Brain microvascular endothelial cell (primary cell): ENCODE measurements around the gene TMEM185B.

Experiments used
- DNase-seq: peaks from one replicate; pipeline ENCODE4 v3.0.0-alpha.2; 2020
- H3K27ac ChIP-seq: fragments of 250-450 bp; sonication (Bioruptor Pico); 2 replicates; pipeline ENCODE4 v1.5.1; 2020; ENCODE audit warnings: mild to moderate bottlenecking, moderate library complexity
- H3K27me3 ChIP-seq: fragments of 250-450 bp; sonication (Bioruptor Pico); replicated peaks from 2 replicates; pipeline ENCODE4 v1.5.1; 2020; ENCODE audit warnings: mild to moderate bottlenecking
- H3K36me3 ChIP-seq: fragments of 250-450 bp; sonication (Bioruptor Pico); replicated peaks from 2 replicates; pipeline ENCODE4 v1.5.1; 2020; ENCODE audit warnings: mild to moderate bottlenecking
- H3K4me3 ChIP-seq: 2 replicates; pipeline ENCODE4 v1.5.1; 2011; ENCODE audit warnings: low read depth, mild to moderate bottlenecking, control low read depth, low read length, moderate library complexity
- CTCF ChIP-seq: IDR thresholded peaks from 2 replicates; pipeline ENCODE4 v1.5.1; 2011; ENCODE audit warnings: low read depth, mild to moderate bottlenecking, moderate library complexity, low read length, control low read depth, inconsistent platforms; ENCODE audit errors: missing control alignments
- in situ Hi-C: cut with HindIII; loops from 2 replicates; pipeline ENCODE4 v1.10.0; 2017; ENCODE audit warnings: low sequenced_read_pairs, low pct_ligation_motif_present

Gene TMEM185B

DNA sequence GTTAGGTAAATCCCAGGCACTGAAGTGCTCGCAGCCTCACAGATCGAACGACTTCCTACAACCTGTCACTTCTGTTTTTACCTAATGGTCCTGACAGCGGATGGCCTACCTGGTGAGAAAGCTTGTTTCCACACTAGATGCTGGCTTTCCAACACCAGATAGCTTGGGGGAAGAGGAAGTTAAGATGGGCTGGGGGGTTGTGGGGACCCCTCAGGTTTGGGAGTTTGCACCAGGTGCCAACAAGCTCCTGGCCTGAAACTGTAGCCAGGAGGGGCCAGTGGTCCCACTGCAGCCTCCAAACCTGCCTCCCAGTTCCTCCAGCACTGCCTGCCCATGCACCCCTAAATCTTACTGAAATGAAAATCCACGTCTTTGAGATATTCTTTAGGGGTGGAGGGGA is 3.9 kb downstream of the TMEM185B start:
- Histone ChIP-seq H3K36me3 (peaks cover 3% of the 10 kb centered on the region), H3K27me3 (no peaks in the 10 kb centered on the region), H3K27ac (no peak overlapping the region), H3K4me3 (no peak overlapping the region)
- DNase-seq: no peak
- TF ChIP-seq CTCF: no peak
- in situ Hi-C loops: no loop called here

GRCh38 chr2:120218181-120218580 is 5.0 kb downstream of the TMEM185B start:
- no peaks in the 10 kb centered on the region for H3K27me3 ChIP-seq
- no peak for TF ChIP-seq CTCF
- peaks cover 3% of the 10 kb centered on the region for H3K36me3 ChIP-seq
- H3K4me3 ChIP-seq: no peak overlapping the region
- no peak for DNase-seq
- no peak overlapping the region for H3K27ac ChIP-seq
- in situ Hi-C loops: no loop called here

GRCh38 chr2:120210270-120210693 is 12.9 kb downstream of the TMEM185B start:
- Histone ChIP-seq H3K27me3 (no peaks in the 10 kb centered on the region), H3K27ac (no peak overlapping the region), H3K4me3 (no peak overlapping the region), H3K36me3 (no peaks in the 10 kb centered on the region)
- TF ChIP-seq CTCF: no peak
- no peak for DNase-seq
- in situ Hi-C loops: no loop called here

GRCh38 chr2:120209427-120210269 is 13.6 kb downstream of the TMEM185B start:
- no peak overlapping the region for H3K4me3 ChIP-seq
- H3K27ac ChIP-seq: no peak overlapping the region
- H3K27me3 ChIP-seq: no peaks in the 10 kb centered on the region
- in situ Hi-C loops: no loop called here
- no peaks in the 10 kb centered on the region for H3K36me3 ChIP-seq
- DNase-seq: no peak
- TF ChIP-seq CTCF: no peak

- Histone ChIP-seq H3K27me3 (no peaks in the 10 kb centered on the region), H3K4me3 (no peak overlapping the region), H3K36me3 (no peaks in the 10 kb centered on the region), H3K27ac (no peak overlapping the region)
- no peak for TF ChIP-seq CTCF
- no peak for DNase-seq
- in situ Hi-C loops: no loop called here
Measured at GRCh38 chr2:120208381-120209353, 14.5 kb downstream of the TMEM185B start.
